HCT116 (cell line): Measurements from ENCODE around the gene GJC1. TPM values are rescaled to one million over a fixed set of nuclear protein-coding genes. Genes with fewer than 3 reads are reported as not detected.

Source experiments
- ATAC-seq: fragments of 200-7000 bp; cut with Tn5 transposase; 2 replicates; pipeline ENCODE4 v1.9.1; 2020; ENCODE audit warnings: mild to moderate bottlenecking, moderate library complexity
- BruUV-seq: library from RNA; stranded (reverse); fragments of 400-500 nt; replicated peaks from 2 replicates; lab custom pipeline; 2021; lab: Mats Ljungman, UMichigan
- CTCF ChIA-PET: fragments of 300-600 bp; sonication (Branson Sonifier 250); formaldehyde crosslinking; loops from one replicate; lab custom pipeline; 2021; ENCODE audit warnings: antibody characterized with exemption; lab: Charles Lee
- POLR2A ChIA-PET: fragments of 300-600, 350-600 bp; sonication (Branson Sonifier 250); formaldehyde crosslinking; loops from one replicate; lab custom pipeline; 2021; ENCODE audit warnings: antibody characterized with exemption; lab: Charles Lee
- RAD21 ChIA-PET, 2 experiments: fragments of 300-600 bp; sonication (Branson Sonifier 250); formaldehyde crosslinking; loops; one replicate each; lab custom pipeline; 2023; ENCODE audit warnings: low total read pairs in 2 of 2; ENCODE audit not compliant: uncharacterized antibody in 2 of 2, unreplicated experiment in 2 of 2, low non-redundant PET in 1 of 2; lab: Charles Lee
- DNase-seq: peaks from one replicate; pipeline ENCODE4 v3.0.0-alpha.2; 2010; ENCODE audit warnings: low read depth, low spot score
- H2AFZ ChIP-seq: fragments of 200-600 bp; shearing (Covaris generic), sonication (generic); 2 replicates; pipeline ENCODE4 v1.6.1; 2017; ENCODE audit warnings: low read depth, mixed run types, mixed read lengths, antibody characterized with exemption, low read length; ENCODE audit not compliant: poor library complexity, severe bottlenecking
- H3K27ac ChIP-seq: 2 replicates; pipeline ENCODE4 v1.5.1; 2012; ENCODE audit warnings: low read depth, low read length
- H3K27me3 ChIP-seq: fragments of 200-600 bp; sonication (generic); 2 replicates; pipeline ENCODE4 v1.6.1; 2016; ENCODE audit warnings: mixed run types, low read length, mixed read lengths; ENCODE audit not compliant: insufficient read depth
- H3K36me3 ChIP-seq, 2 experiments: fragments of 200-500 bp in 1 of 2; fragments of 200-600 bp in 1 of 2; sonication (Bioruptor generic) in 1 of 2; sonication (generic) in 1 of 2; 2 replicates each; pipeline versions ENCODE4 v1.5.1 to v1.6.1; 2014 to 2016; ENCODE audit warnings: low read length in 2 of 2, inconsistent platforms in 1 of 2, mixed read lengths in 1 of 2, mixed run types in 1 of 2; ENCODE audit not compliant: insufficient read depth in 2 of 2, control insufficient read depth in 1 of 2
- H3K4me1 ChIP-seq, 2 experiments: fragments of 200-600 bp in 1 of 2; sonication (generic) in 1 of 2; 2 replicates each; pipeline versions ENCODE4 v1.5.1 to v1.6.1; 2012 to 2017; ENCODE audit warnings: low read length in 2 of 2, inconsistent platforms in 1 of 2, mild to moderate bottlenecking in 1 of 2, mixed read lengths in 1 of 2, mixed run types in 1 of 2, moderate library complexity in 1 of 2; ENCODE audit not compliant: insufficient read depth in 2 of 2, control insufficient read depth in 1 of 2
- H3K4me2 ChIP-seq: fragments of 200-600 bp; sonication (generic); 2 replicates; pipeline ENCODE4 v1.6.1; 2017; ENCODE audit warnings: mixed run types, low read length, mixed read lengths
- H3K4me3 ChIP-seq, 2 experiments: fragments of 200-600 bp in 1 of 2; sonication (generic) in 1 of 2; replicated peaks in 1 of 2; 2 replicates each; pipeline ENCODE4 v1.5.1; 2011 to 2016; ENCODE audit warnings: low read length in 2 of 2, control low read depth in 1 of 2, low read depth in 1 of 2, mild to moderate bottlenecking in 1 of 2, mixed read lengths in 1 of 2, mixed run types in 1 of 2
- H3K79me2 ChIP-seq: fragments of 200-600 bp; sonication (generic); 2 replicates; pipeline ENCODE4 v1.6.1; 2017; ENCODE audit warnings: mild to moderate bottlenecking, mixed run types, low read length, moderate library complexity, mixed read lengths; ENCODE audit not compliant: insufficient read depth
- H3K9ac ChIP-seq: fragments of 200-600 bp; sonication (generic); 2 replicates; pipeline ENCODE4 v1.6.1; 2016; ENCODE audit warnings: low read length, mixed read lengths
- H3K9me2 ChIP-seq: fragments of 200-600 bp; sonication (generic), shearing (Covaris generic); 2 replicates; pipeline ENCODE4 v1.6.1; 2017; ENCODE audit warnings: mixed run types, mild to moderate bottlenecking, moderate library complexity; ENCODE audit not compliant: insufficient read depth
- H3K9me3 ChIP-seq, 2 experiments: fragments of 200-500 bp in 1 of 2; fragments of 200-600 bp in 1 of 2; sonication (Bioruptor generic) in 1 of 2; sonication (generic) in 1 of 2; 2 replicates each; pipeline ENCODE4 v1.6.1; 2014 to 2017; ENCODE audit warnings: low read length in 2 of 2, mixed read lengths in 2 of 2, inconsistent platforms in 1 of 2, low read depth in 1 of 2, mild to moderate bottlenecking in 1 of 2, mixed run types in 1 of 2, moderate library complexity in 1 of 2; ENCODE audit not compliant: control insufficient read depth in 1 of 2, insufficient read depth in 1 of 2
- H4K20me1 ChIP-seq: fragments of 200-600 bp; sonication (generic), shearing (Covaris generic); 2 replicates; pipeline ENCODE4 v1.6.1; 2017; ENCODE audit warnings: mixed run types, mild to moderate bottlenecking, moderate library complexity; ENCODE audit not compliant: insufficient read depth
- CBX3 ChIP-seq: IDR thresholded peaks from 2 replicates; pipeline ENCODE4 v1.6.1; 2012; ENCODE audit warnings: low read depth
- CEBPB ChIP-seq: IDR thresholded peaks from 2 replicates; pipeline ENCODE4 v1.6.1; 2012; ENCODE audit warnings: low read depth
- EGR1 ChIP-seq: IDR thresholded peaks from 2 replicates; pipeline ENCODE4 v1.6.1; 2012; ENCODE audit warnings: low read depth
- ELF1 ChIP-seq: IDR thresholded peaks from 2 replicates; pipeline ENCODE4 v1.6.1; 2012; ENCODE audit warnings: low read depth, borderline replicate concordance
- EZH2 ChIP-seq: fragments of 200-600 bp; sonication (generic); IDR thresholded peaks from 2 replicates; pipeline ENCODE4 v1.6.1; 2017; ENCODE audit warnings: antibody characterized with exemption, mixed run types
- FOSL1 ChIP-seq: IDR thresholded peaks from 2 replicates; pipeline ENCODE4 v1.6.1; 2012; ENCODE audit warnings: low read depth
- POLR2A ChIP-seq: IDR thresholded peaks from 2 replicates; pipeline ENCODE4 v1.7.0; 2011; ENCODE audit warnings: borderline replicate concordance; ENCODE audit not compliant: insufficient read depth, insufficient read length; ENCODE audit errors: extremely low read depth
- POLR2AphosphoS5 ChIP-seq: IDR thresholded peaks from 2 replicates; pipeline ENCODE4 v1.6.1; 2011; ENCODE audit warnings: mild to moderate bottlenecking, low read depth, low read length, moderate library complexity
- RAD21 ChIP-seq: IDR thresholded peaks from 2 replicates; pipeline ENCODE4 v1.6.1; 2012; ENCODE audit warnings: low read depth, mild to moderate bottlenecking
- REST ChIP-seq: IDR thresholded peaks from 2 replicates; pipeline ENCODE4 v1.6.1; 2012; ENCODE audit warnings: low read depth
- SIN3A ChIP-seq: IDR thresholded peaks from 2 replicates; pipeline ENCODE4 v1.6.1; 2012; ENCODE audit warnings: low read depth
- SP1 ChIP-seq: IDR thresholded peaks from 2 replicates; pipeline ENCODE4 v1.6.1; 2012; ENCODE audit warnings: low read depth
- TCF7L2 ChIP-seq: IDR thresholded peaks from 2 replicates; pipeline ENCODE4 v1.7.0; 2011; ENCODE audit warnings: borderline replicate concordance, inconsistent platforms; ENCODE audit not compliant: insufficient read depth, insufficient read length; ENCODE audit errors: extremely low read depth
- YY1 ChIP-seq: IDR thresholded peaks from 2 replicates; pipeline ENCODE4 v1.6.1; 2011; ENCODE audit warnings: low read length, low read depth, moderate library complexity, mild to moderate bottlenecking; ENCODE audit not compliant: insufficient replicate concordance; ENCODE audit errors: extremely low read depth
- intact Hi-C: fragments of 100-400 bp; cut with micrococcal nuclease; formaldehyde crosslinking; loops from 2 replicates; pipeline ENCODE4 v1.10.0; 2022
- total RNA-seq: library from RNA; stranded (reverse); gene quantifications from one replicate; pipeline ENCODE4 v1.2.1, GENCODE V29; 2021; ENCODE audit not compliant: unreplicated experiment
- TF ChIP-seq, protein P1 (sequence below), 3 experiments: fragments of 200-600 bp in 1 of 3; sonication (generic) in 1 of 3; IDR thresholded peaks in 2 of 3; conservative IDR thresholded peaks in 1 of 3; 2 replicates each; pipeline ENCODE4 v1.5.1; 2012 to 2017; ENCODE audit warnings: low read depth in 2 of 3, low read length in 2 of 3, antibody characterized with exemption in 1 of 3, borderline replicate concordance in 1 of 3, control low read depth in 1 of 3, mild to moderate bottlenecking in 1 of 3, mixed read lengths in 1 of 3, mixed run types in 1 of 3, moderate library complexity in 1 of 3; ENCODE audit not compliant: insufficient read depth in 1 of 3
- TF ChIP-seq, protein P2 (sequence below): IDR thresholded peaks from 2 replicates; pipeline ENCODE4 v1.6.1; 2011; ENCODE audit warnings: mild to moderate bottlenecking, low read length, moderate library complexity; ENCODE audit not compliant: insufficient replicate concordance; ENCODE audit errors: extremely low read depth
- TF ChIP-seq, protein P3 (sequence below): IDR thresholded peaks from 2 replicates; pipeline ENCODE4 v1.6.1; 2012

Gene GJC1
- total RNA-seq, 1 experiment from 2014 or later: 62.4 TPM

- no peak within 1 kb of the TSS for H2AFZ ChIP-seq
- peak within 1 kb of the TSS; percentile 62 to 75 for H3K4me3 ChIP-seq
- no peaks in the 10 kb centered on the region for H3K9me3 ChIP-seq
- no peaks in the 10 kb centered on the region for H3K36me3 ChIP-seq
- H3K27me3 ChIP-seq: no peaks in the 10 kb centered on the region
- RAD21 ChIA-PET: no interaction called here
- H3K79me2 ChIP-seq: no peaks in the 10 kb centered on the region
- no TSS peak for BruUV-seq
- peaks cover 6 to 9% of the 10 kb centered on the region in 2 experiments; a peak in 3 of 4 replicates for H3K4me1 ChIP-seq
- no peaks in the 10 kb centered on the region for H4K20me1 ChIP-seq
- H3K9ac ChIP-seq: peak within 1 kb of the TSS; percentile 77
- peak within 1 kb of the TSS; percentile 52; the same call in 1 of the 2 replicates for H3K27ac ChIP-seq
- no peak for TF ChIP-seq SIN3A
- no peak for TF ChIP-seq SP1
- TF ChIP-seq EZH2: no peak
- no peak for TF ChIP-seq EGR1
- no peak for TF ChIP-seq FOSL1
- TF ChIP-seq POLR2AphosphoS5: no peak
- TF ChIP-seq, protein P1, sequence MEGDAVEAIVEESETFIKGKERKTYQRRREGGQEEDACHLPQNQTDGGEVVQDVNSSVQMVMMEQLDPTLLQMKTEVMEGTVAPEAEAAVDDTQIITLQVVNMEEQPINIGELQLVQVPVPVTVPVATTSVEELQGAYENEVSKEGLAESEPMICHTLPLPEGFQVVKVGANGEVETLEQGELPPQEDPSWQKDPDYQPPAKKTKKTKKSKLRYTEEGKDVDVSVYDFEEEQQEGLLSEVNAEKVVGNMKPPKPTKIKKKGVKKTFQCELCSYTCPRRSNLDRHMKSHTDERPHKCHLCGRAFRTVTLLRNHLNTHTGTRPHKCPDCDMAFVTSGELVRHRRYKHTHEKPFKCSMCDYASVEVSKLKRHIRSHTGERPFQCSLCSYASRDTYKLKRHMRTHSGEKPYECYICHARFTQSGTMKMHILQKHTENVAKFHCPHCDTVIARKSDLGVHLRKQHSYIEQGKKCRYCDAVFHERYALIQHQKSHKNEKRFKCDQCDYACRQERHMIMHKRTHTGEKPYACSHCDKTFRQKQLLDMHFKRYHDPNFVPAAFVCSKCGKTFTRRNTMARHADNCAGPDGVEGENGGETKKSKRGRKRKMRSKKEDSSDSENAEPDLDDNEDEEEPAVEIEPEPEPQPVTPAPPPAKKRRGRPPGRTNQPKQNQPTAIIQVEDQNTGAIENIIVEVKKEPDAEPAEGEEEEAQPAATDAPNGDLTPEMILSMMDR (IDR thresholded peaks at IDR 0.05 in 2 of 3, conservative IDR thresholded peaks at IDR 0.05 in 1 of 3; ENCODE audit: borderline replicate concordance in 1 of 3, insufficient read depth in 1 of 3, low read depth in 2 of 3, low read length in 2 of 3): no peak
- TF ChIP-seq POLR2A: no peak
- TF ChIP-seq RAD21: no peak
- no peak for TF ChIP-seq ELF1
- TF ChIP-seq CBX3: no peak
- TF ChIP-seq REST: no peak
- TF ChIP-seq, protein P2, sequence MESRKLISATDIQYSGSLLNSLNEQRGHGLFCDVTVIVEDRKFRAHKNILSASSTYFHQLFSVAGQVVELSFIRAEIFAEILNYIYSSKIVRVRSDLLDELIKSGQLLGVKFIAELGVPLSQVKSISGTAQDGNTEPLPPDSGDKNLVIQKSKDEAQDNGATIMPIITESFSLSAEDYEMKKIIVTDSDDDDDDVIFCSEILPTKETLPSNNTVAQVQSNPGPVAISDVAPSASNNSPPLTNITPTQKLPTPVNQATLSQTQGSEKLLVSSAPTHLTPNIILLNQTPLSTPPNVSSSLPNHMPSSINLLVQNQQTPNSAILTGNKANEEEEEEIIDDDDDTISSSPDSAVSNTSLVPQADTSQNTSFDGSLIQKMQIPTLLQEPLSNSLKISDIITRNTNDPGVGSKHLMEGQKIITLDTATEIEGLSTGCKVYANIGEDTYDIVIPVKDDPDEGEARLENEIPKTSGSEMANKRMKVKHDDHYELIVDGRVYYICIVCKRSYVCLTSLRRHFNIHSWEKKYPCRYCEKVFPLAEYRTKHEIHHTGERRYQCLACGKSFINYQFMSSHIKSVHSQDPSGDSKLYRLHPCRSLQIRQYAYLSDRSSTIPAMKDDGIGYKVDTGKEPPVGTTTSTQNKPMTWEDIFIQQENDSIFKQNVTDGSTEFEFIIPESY: no peak
- TF ChIP-seq TCF7L2: no peak
- TF ChIP-seq, protein P3, sequence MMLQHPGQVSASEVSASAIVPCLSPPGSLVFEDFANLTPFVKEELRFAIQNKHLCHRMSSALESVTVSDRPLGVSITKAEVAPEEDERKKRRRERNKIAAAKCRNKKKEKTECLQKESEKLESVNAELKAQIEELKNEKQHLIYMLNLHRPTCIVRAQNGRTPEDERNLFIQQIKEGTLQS: no peak
- no peak for TF ChIP-seq YY1
- no peak for TF ChIP-seq CEBPB
- TF ChIP-seq, all 23 proteins: peak for 0
- ATAC-seq (peak; percentile 77), DNase-seq (no peak)
- Histone ChIP-seq H3K4me2 (peak within 1 kb of the TSS; percentile 97), H3K9me2 (no peaks in the 10 kb centered on the region)
- intact Hi-C loops: no loop called here
- CTCF ChIA-PET: interaction anchor here (2.1 kb wide), 1 partner anchor 17 kb away, joined by 8 read pairs; no protein-coding TSS in a partner anchor
- POLR2A ChIA-PET: interaction anchor here (0.6 to 1.4 kb wide), 2 partner anchors 70 to 225 kb away, joined by 3 read pairs; no protein-coding TSS in a partner anchor
These were observed 71.5 kb downstream of the GJC1 start, which contains the start of gene ADAM11 for GRCh38 chr17:44758414-44759085. Gene ADAM11 (plus strand): TSS chr17:44758988. CDS start chr17:44759200, 212 bp downstream.
